HUES6 (cell line): ENCODE measurements around the gene SEMA3F.

Experiments
- H3K27ac ChIP-seq: 2 replicates; pipeline ENCODE4 v1.7.0; 2013; ENCODE audit warnings: low read depth, mild to moderate bottlenecking, low read length, inconsistent platforms
- H3K27me3 ChIP-seq: 2 replicates; pipeline ENCODE4 v1.6.1; 2013; ENCODE audit warnings: low read length; ENCODE audit not compliant: control insufficient read depth, insufficient read depth
- H3K36me3 ChIP-seq: 2 replicates; pipeline ENCODE4 v1.6.1; 2013; ENCODE audit warnings: low read length; ENCODE audit not compliant: control insufficient read depth, insufficient read depth
- H3K4me1 ChIP-seq: 2 replicates; pipeline ENCODE4 v1.6.1; 2013; ENCODE audit warnings: low read length; ENCODE audit not compliant: control insufficient read depth, insufficient read depth
- H3K4me3 ChIP-seq: 2 replicates; pipeline ENCODE4 v1.5.1; 2013; ENCODE audit warnings: low read depth, low read length
- H3K9ac ChIP-seq: one replicate; pipeline ENCODE4 v1.6.1; 2013; ENCODE audit warnings: mild to moderate bottlenecking, low read length
- H3K9me3 ChIP-seq: 2 replicates; pipeline ENCODE4 v1.6.1; 2013; ENCODE audit warnings: low read depth, low read length; ENCODE audit not compliant: control insufficient read depth, insufficient read depth

The SEMA3F gene

GRCh38 chr3:50215529-50215928 is 60.4 kb downstream of the SEMA3F start:
- H3K9ac ChIP-seq: no peak overlapping the region
- H3K36me3 ChIP-seq: no peaks in the 10 kb centered on the region
- peaks cover 9% of the 10 kb centered on the region; the same call in 1 of the 2 replicates for H3K27me3 ChIP-seq
- no peak overlapping the region for H3K27ac ChIP-seq
- no peaks in the 10 kb centered on the region for H3K9me3 ChIP-seq
- peaks cover 17% of the 10 kb centered on the region; the same call in 1 of the 2 replicates for H3K4me1 ChIP-seq
- H3K4me3 ChIP-seq: no peak overlapping the region

DNA sequence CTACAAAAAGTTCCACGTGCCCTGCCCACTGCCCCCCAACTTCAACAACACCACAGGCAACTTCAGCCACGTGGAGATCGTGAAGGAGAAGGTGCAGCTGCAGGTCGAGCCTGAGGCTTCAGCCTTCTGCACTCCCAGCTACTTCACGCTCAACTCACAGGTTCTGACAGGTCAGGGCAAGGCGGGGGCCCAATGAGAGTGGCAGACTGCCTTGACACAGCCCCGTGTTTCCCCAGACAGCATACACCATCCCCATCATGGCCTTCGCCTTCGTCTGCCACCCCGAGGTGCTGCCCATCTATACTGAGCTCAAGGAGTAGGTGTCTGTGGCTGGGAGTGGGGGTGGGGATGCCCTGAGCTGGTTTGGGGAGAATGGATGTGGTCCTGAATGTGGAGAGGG is 62.6 kb downstream of the SEMA3F start:
- no peaks in the 10 kb centered on the region for H3K36me3 ChIP-seq
- no peak overlapping the region for H3K9ac ChIP-seq
- no peak overlapping the region for H3K27ac ChIP-seq
- H3K4me1 ChIP-seq: peaks cover 8% of the 10 kb centered on the region; the same call in 1 of the 2 replicates
- no peaks in the 10 kb centered on the region for H3K9me3 ChIP-seq
- H3K27me3 ChIP-seq: peaks cover 9% of the 10 kb centered on the region; the same call in 1 of the 2 replicates
- no peak overlapping the region for H3K4me3 ChIP-seq

DNA sequence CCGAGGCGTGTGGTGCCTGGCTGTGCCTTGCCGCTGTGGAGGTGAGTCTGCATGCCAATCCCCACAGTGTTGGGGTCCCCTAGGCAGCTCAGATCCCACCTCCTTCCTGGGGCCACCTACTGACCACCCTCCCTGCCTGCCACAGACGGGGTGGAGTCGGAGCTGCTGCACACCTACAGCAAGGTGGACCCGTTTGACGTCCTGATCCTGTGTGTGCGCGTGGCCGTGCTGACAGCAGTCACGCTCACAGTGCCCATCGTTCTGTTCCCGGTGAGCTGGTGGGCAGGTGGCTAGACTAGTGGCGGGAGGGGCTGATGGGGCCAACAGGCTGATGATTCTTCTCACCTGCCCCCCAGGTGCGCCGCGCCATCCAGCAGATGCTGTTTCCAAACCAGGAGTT is 63.3 kb downstream of the SEMA3F start:
- peaks cover 9% of the 10 kb centered on the region; the same call in 1 of the 2 replicates for H3K27me3 ChIP-seq
- no peak overlapping the region for H3K9ac ChIP-seq
- no peaks in the 10 kb centered on the region for H3K9me3 ChIP-seq
- H3K36me3 ChIP-seq: no peaks in the 10 kb centered on the region
- no peak overlapping the region for H3K4me3 ChIP-seq
- no peak overlapping the region for H3K27ac ChIP-seq
- peaks cover 8% of the 10 kb centered on the region; the same call in 1 of the 2 replicates for H3K4me1 ChIP-seq

DNA sequence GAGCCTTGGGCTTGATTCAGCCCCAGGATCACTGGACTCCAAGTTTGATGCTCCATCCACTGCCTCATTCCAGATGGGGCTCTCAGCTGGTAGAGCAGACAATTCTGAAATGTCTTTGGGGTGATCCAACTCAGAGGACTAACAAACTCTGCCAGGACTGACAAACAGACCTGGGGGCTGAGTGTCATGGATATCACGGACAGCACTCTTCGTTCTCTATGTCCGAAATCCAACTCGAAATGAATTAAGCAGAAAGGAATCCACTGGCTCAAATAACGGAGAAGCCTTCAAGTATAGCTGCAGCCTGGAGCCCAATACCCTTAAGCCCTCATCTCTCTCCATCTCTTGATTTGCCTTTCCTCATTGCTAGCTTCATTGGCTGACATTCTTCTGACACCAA is 64.2 kb downstream of the SEMA3F start:
- H3K27ac ChIP-seq: no peak overlapping the region

DNA sequence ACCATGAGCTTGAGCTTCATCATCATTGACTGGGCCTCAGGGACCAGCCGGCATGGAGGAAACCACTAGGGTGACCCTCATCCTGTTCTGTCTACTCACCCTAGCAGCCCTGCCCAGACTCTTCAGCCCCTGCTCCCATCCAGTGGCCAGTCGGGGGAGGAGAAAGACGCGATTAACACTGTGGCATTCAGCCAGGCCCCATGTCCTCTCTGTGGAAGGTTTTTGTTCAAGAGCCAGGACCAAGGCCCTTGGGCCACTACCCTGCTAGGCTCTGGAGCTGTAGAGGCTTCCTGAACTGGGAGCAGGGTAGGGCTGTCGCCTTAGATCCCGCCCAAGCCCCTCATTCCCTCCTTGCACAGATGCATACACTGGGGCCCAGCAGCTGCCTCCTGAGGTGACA is 65.0 kb downstream of the SEMA3F start:
- Histone ChIP-seq H3K36me3 (no peaks in the 10 kb centered on the region), H3K4me1 (peaks cover 8% of the 10 kb centered on the region; the same call in 1 of the 2 replicates), H3K27ac (no peak overlapping the region), H3K9me3 (no peaks in the 10 kb centered on the region), H3K9ac (no peak overlapping the region), H3K27me3 (peaks cover 9% of the 10 kb centered on the region; the same call in 1 of the 2 replicates), H3K4me3 (no peak overlapping the region)

More for the DNA sequence above, 64.2 kb downstream of the SEMA3F start:
- Histone ChIP-seq H3K4me3 (no peak overlapping the region), H3K27me3 (peaks cover 9% of the 10 kb centered on the region; the same call in 1 of the 2 replicates), H3K9ac (no peak overlapping the region), H3K4me1 (peaks cover 8% of the 10 kb centered on the region; the same call in 1 of the 2 replicates), H3K36me3 (no peaks in the 10 kb centered on the region), H3K9me3 (no peaks in the 10 kb centered on the region)

- Histone ChIP-seq H3K36me3 (no peaks in the 10 kb centered on the region), H3K9me3 (no peaks in the 10 kb centered on the region), H3K9ac (no peak overlapping the region), H3K4me1 (peaks cover 8% of the 10 kb centered on the region; the same call in 1 of the 2 replicates), H3K27ac (no peak overlapping the region), H3K27me3 (peaks cover 9% of the 10 kb centered on the region; the same call in 1 of the 2 replicates), H3K4me3 (no peak overlapping the region)
These were observed 65.9 kb downstream of the SEMA3F start for GRCh38 chr3:50221051-50221410.

- Histone ChIP-seq H3K9ac (no peak overlapping the region), H3K27ac (no peak overlapping the region), H3K4me1 (peaks cover 8% of the 10 kb centered on the region; the same call in 1 of the 2 replicates), H3K36me3 (no peaks in the 10 kb centered on the region), H3K9me3 (no peaks in the 10 kb centered on the region), H3K4me3 (no peak overlapping the region), H3K27me3 (peaks cover 9% of the 10 kb centered on the region; the same call in 1 of the 2 replicates)
These were observed 66.5 kb downstream of the SEMA3F start for GRCh38 chr3:50221411-50222168.

DNA sequence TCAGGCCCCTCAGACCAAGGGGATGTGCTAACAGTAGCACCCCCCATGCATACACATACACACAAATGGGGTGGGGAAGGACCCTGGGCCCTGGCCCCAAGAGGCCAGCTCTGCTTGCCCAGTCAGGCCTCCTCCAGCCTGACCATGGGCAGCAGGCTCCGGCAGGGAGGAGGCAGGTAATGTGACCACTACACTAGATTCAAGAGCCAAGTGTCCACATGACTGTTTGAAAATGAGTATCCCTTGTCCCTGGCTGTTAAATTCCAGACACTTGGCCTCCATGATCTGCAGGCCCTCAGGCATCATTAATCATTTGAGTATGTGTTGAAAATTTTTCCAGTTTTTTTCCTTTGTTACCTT is 67.0 kb downstream of the SEMA3F start:
- Histone ChIP-seq H3K4me1 (peaks cover 10% of the 10 kb centered on the region; the same call in 1 of the 2 replicates), H3K9ac (no peak overlapping the region), H3K4me3 (no peak overlapping the region), H3K27ac (no peak overlapping the region), H3K9me3 (no peaks in the 10 kb centered on the region), H3K27me3 (peaks cover 14% of the 10 kb centered on the region), H3K36me3 (no peaks in the 10 kb centered on the region)

DNA sequence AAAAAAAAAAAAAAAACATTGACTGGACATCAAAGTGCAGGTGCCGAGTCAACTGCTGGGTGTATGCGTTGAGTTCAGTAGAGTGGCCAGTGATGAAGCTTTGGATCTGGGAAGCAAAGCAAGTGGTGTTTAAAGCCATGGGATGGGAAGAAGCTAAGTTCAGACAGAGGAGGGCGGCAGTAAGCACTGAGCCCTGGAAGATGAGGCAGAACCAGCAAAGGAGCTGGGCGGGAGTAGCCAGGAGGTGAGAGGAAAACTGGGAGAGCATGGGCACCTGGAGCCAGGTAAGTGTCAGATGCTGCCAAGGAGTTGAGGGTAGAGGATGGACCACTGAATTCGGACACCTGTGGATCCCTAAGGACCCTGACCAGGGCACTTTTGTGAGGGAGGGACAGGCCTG is 69.5 kb downstream of the SEMA3F start:
- Histone ChIP-seq H3K36me3 (no peaks in the 10 kb centered on the region), H3K9ac (no peak overlapping the region), H3K27me3 (peaks cover 4% of the 10 kb centered on the region; the same call in 1 of the 2 replicates), H3K9me3 (no peaks in the 10 kb centered on the region), H3K4me3 (no peak overlapping the region), H3K4me1 (peaks cover 19% of the 10 kb centered on the region), H3K27ac (no peak overlapping the region)

- Histone ChIP-seq H3K27ac (no peak overlapping the region), H3K27me3 (peaks cover 4% of the 10 kb centered on the region; the same call in 1 of the 2 replicates), H3K9ac (peak overlapping the region; percentile 44), H3K4me1 (peaks cover 11% of the 10 kb centered on the region), H3K4me3 (peak overlapping the region; percentile 64), H3K36me3 (no peaks in the 10 kb centered on the region), H3K9me3 (no peaks in the 10 kb centered on the region)
These were observed 71.8 kb downstream of the SEMA3F start for GRCh38 chr3:50226888-50227389.
